ENCODE data around the gene RNF41.

RNF41 gene

GRCh38 chr12:56213878-56214277 lies 7.8 kb downstream of the RNF41 start:
- Histone ChIP-seq H3K9ac (ENCODE audit: low read depth, low read length, poor library complexity) (no peak overlapping the region), H3K18ac (ENCODE audit: low read length) (no peak overlapping the region)

GRCh38 chr12:56212361-56212760 lies 9.4 kb downstream of the RNF41 start:
- Histone ChIP-seq H3K27ac (replicated peaks; ENCODE audit: low read length) (no peak overlapping the region), H3K27me3 (ENCODE audit: control insufficient read depth in 3 of 3, insufficient read depth in 3 of 3, low read depth in 1 of 3, low read length in 3 of 3) (no peaks in the 10 kb centered on the region), H3K4me2 (ENCODE audit: insufficient read depth, low read length, poor library complexity, severe bottlenecking) (no peak overlapping the region), H3K23ac (ENCODE audit: low read depth, low read length, poor library complexity) (no peak overlapping the region), H4K8ac (ENCODE audit: low read depth, low read length) (no peak overlapping the region), H3K14ac (ENCODE audit: low read length) (no peak overlapping the region), H4K91ac (ENCODE audit: low read depth, low read length, poor library complexity) (no peak overlapping the region), H2AFZ (ENCODE audit: low read length) (no peak overlapping the region), H2BK12ac (ENCODE audit: low read length) (no peak overlapping the region), H3K4me1 (ENCODE audit: control insufficient read depth in 2 of 2, insufficient read depth in 1 of 2, low read depth in 1 of 2, low read length in 2 of 2) (no peaks in the 10 kb centered on the region), H3K9ac (ENCODE audit: low read depth, low read length, poor library complexity) (no peak overlapping the region), H2BK15ac (ENCODE audit: low read length) (no peak overlapping the region), H3K4ac (ENCODE audit: low read length) (no peak overlapping the region), H3K4me3 (ENCODE audit: low read length in 2 of 2) (no peak overlapping the region), H3K9me3 (replicated peaks in 1 of 2; ENCODE audit: control insufficient read depth in 2 of 2, insufficient read depth in 1 of 2, low read depth in 1 of 2, low read length in 2 of 2) (peaks cover 0 to 3% of the 10 kb centered on the region in 2 donors), H2BK120ac (ENCODE audit: low read depth, low read length) (no peak overlapping the region), H3K36me3 (replicated peaks in 1 of 2; ENCODE audit: control insufficient read depth in 2 of 2, insufficient read depth in 2 of 2, low read length in 2 of 2) (peaks cover 42 to 81% of the 10 kb centered on the region in 2 donors), H2BK5ac (ENCODE audit: low read length) (no peak overlapping the region), H3K18ac (ENCODE audit: low read length) (no peak overlapping the region), H2AK5ac (ENCODE audit: low read depth, low read length) (no peak overlapping the region), H3K79me1 (ENCODE audit: low read depth, low read length) (peaks cover under 1% of the 10 kb centered on the region)
- WGBS, 2 donors (ENCODE audit: extremely low coverage in 2 of 2, insufficient read length in 2 of 2, insufficient replicate concordance in 1 of 2), result no CpG with 5 or more reads among the region's 1 CpG
- no peak for DNase-seq (ENCODE audit: low spot score)

More at GRCh38 chr12:56213878-56214277, 7.8 kb downstream of the RNF41 start:
- no peak overlapping the region for H4K8ac ChIP-seq (ENCODE audit: low read depth, low read length)
- no peak overlapping the region for H3K14ac ChIP-seq (ENCODE audit: low read length)
- no peak overlapping the region for H3K23ac ChIP-seq (ENCODE audit: low read depth, low read length, poor library complexity)
- H2BK5ac ChIP-seq (ENCODE audit: low read length), result no peak overlapping the region
- H3K9me3 ChIP-seq (replicated peaks in 1 of 2; ENCODE audit: control insufficient read depth in 2 of 2, insufficient read depth in 1 of 2, low read depth in 1 of 2, low read length in 2 of 2), result peaks cover 0 to 3% of the 10 kb centered on the region in 2 donors
- DNase-seq (ENCODE audit: low spot score), result no peak
- H3K27me3 ChIP-seq (ENCODE audit: control insufficient read depth in 3 of 3, insufficient read depth in 3 of 3, low read depth in 1 of 3, low read length in 3 of 3), result no peaks in the 10 kb centered on the region
- no peak overlapping the region for H3K4me2 ChIP-seq (ENCODE audit: insufficient read depth, low read length, poor library complexity, severe bottlenecking)
- no peak overlapping the region for H2AFZ ChIP-seq (ENCODE audit: low read length)
- no peak overlapping the region for H3K4ac ChIP-seq (ENCODE audit: low read length)
- H3K36me3 ChIP-seq (replicated peaks in 1 of 2; ENCODE audit: control insufficient read depth in 2 of 2, insufficient read depth in 2 of 2, low read length in 2 of 2), result peaks cover 36 to 73% of the 10 kb centered on the region in 2 donors
- no peak overlapping the region for H2BK15ac ChIP-seq (ENCODE audit: low read length)
- H3K79me1 ChIP-seq (ENCODE audit: low read depth, low read length), result peaks cover 4% of the 10 kb centered on the region
- no peak overlapping the region for H2BK120ac ChIP-seq (ENCODE audit: low read depth, low read length)
- no peak overlapping the region for H2BK12ac ChIP-seq (ENCODE audit: low read length)
- no peak overlapping the region for H4K91ac ChIP-seq (ENCODE audit: low read depth, low read length, poor library complexity)
- no peak overlapping the region for H3K27ac ChIP-seq (replicated peaks; ENCODE audit: low read length)
- no CpG with 5 or more reads among the region's 5 CpGs for WGBS, 2 donors (ENCODE audit: extremely low coverage in 2 of 2, insufficient read length in 2 of 2, insufficient replicate concordance in 1 of 2)
- no peaks in the 10 kb centered on the region for H3K4me1 ChIP-seq (ENCODE audit: control insufficient read depth in 2 of 2, insufficient read depth in 1 of 2, low read depth in 1 of 2, low read length in 2 of 2)
- H2AK5ac ChIP-seq (ENCODE audit: low read depth, low read length), result no peak overlapping the region
- H3K4me3 ChIP-seq (ENCODE audit: low read length in 2 of 2), result no peak overlapping the region

- Histone ChIP-seq H3K14ac (ENCODE audit: low read length) (no peak overlapping the region), H3K79me1 (ENCODE audit: low read depth, low read length) (no peaks in the 10 kb centered on the region), H4K8ac (ENCODE audit: low read depth, low read length) (no peak overlapping the region), H2BK12ac (ENCODE audit: low read length) (no peak overlapping the region), H2BK120ac (ENCODE audit: low read depth, low read length) (no peak overlapping the region), H3K27me3 (ENCODE audit: control insufficient read depth in 3 of 3, insufficient read depth in 3 of 3, low read depth in 1 of 3, low read length in 3 of 3) (no peaks in the 10 kb centered on the region), H3K9ac (ENCODE audit: low read depth, low read length, poor library complexity) (no peak overlapping the region), H2AFZ (ENCODE audit: low read length) (no peak overlapping the region), H3K27ac (replicated peaks; ENCODE audit: low read length) (no peak overlapping the region), H3K4me2 (ENCODE audit: insufficient read depth, low read length, poor library complexity, severe bottlenecking) (no peak overlapping the region), H3K23ac (ENCODE audit: low read depth, low read length, poor library complexity) (no peak overlapping the region), H3K4me1 (ENCODE audit: control insufficient read depth in 2 of 2, insufficient read depth in 1 of 2, low read depth in 1 of 2, low read length in 2 of 2) (no peaks in the 10 kb centered on the region), H3K4ac (ENCODE audit: low read length) (no peak overlapping the region), H3K9me3 (replicated peaks in 1 of 2; ENCODE audit: control insufficient read depth in 2 of 2, insufficient read depth in 1 of 2, low read depth in 1 of 2, low read length in 2 of 2) (peaks cover 0 to 3% of the 10 kb centered on the region in 2 donors), H4K91ac (ENCODE audit: low read depth, low read length, poor library complexity) (no peak overlapping the region), H2AK5ac (ENCODE audit: low read depth, low read length) (no peak overlapping the region), H2BK15ac (ENCODE audit: low read length) (no peak overlapping the region), H3K36me3 (replicated peaks in 1 of 2; ENCODE audit: control insufficient read depth in 2 of 2, insufficient read depth in 2 of 2, low read length in 2 of 2) (peaks cover 41 to 80% of the 10 kb centered on the region in 2 donors), H2BK5ac (ENCODE audit: low read length) (no peak overlapping the region), H3K18ac (ENCODE audit: low read length) (no peak overlapping the region), H3K4me3 (ENCODE audit: low read length in 2 of 2) (peak overlapping the region in 1 of 2 donors; percentile 33)
- DNase-seq (ENCODE audit: low spot score), result no peak
- WGBS, 2 donors (ENCODE audit: extremely low coverage in 2 of 2, insufficient read length in 2 of 2, insufficient replicate concordance in 1 of 2), result no CpG with 5 or more reads among the region's 6 CpGs
Observed at GRCh38 chr12:56208006-56208405, 13.7 kb downstream of the RNF41 start.

GRCh38 chr12:56206452-56207166 lies 15.1 kb downstream of the RNF41 start:
- Histone ChIP-seq H3K4me3 (ENCODE audit: low read length in 2 of 2) (no peak overlapping the region), H3K4me1 (ENCODE audit: control insufficient read depth in 2 of 2, insufficient read depth in 1 of 2, low read depth in 1 of 2, low read length in 2 of 2) (no peaks in the 10 kb centered on the region)

More at GRCh38 chr12:56206452-56207166, 15.1 kb downstream of the RNF41 start:
- peaks cover 0 to 3% of the 10 kb centered on the region in 2 donors for H3K9me3 ChIP-seq (replicated peaks in 1 of 2; ENCODE audit: control insufficient read depth in 2 of 2, insufficient read depth in 1 of 2, low read depth in 1 of 2, low read length in 2 of 2)
- H3K36me3 ChIP-seq (replicated peaks in 1 of 2; ENCODE audit: control insufficient read depth in 2 of 2, insufficient read depth in 2 of 2, low read length in 2 of 2), result peaks cover 34 to 66% of the 10 kb centered on the region in 2 donors
- no peaks in the 10 kb centered on the region for H3K27me3 ChIP-seq (ENCODE audit: control insufficient read depth in 3 of 3, insufficient read depth in 3 of 3, low read depth in 1 of 3, low read length in 3 of 3)
- no peak overlapping the region for H2BK5ac ChIP-seq (ENCODE audit: low read length)
- H4K91ac ChIP-seq (ENCODE audit: low read depth, low read length, poor library complexity), result no peak overlapping the region
- no peak overlapping the region for H2BK15ac ChIP-seq (ENCODE audit: low read length)
- no peak overlapping the region for H3K14ac ChIP-seq (ENCODE audit: low read length)
- peak; percentile 31 for DNase-seq (ENCODE audit: low spot score)
- H4K8ac ChIP-seq (ENCODE audit: low read depth, low read length), result no peak overlapping the region
- H3K18ac ChIP-seq (ENCODE audit: low read length), result no peak overlapping the region
- H3K23ac ChIP-seq (ENCODE audit: low read depth, low read length, poor library complexity), result no peak overlapping the region
- H3K9ac ChIP-seq (ENCODE audit: low read depth, low read length, poor library complexity), result no peak overlapping the region
- no peak overlapping the region for H3K4me2 ChIP-seq (ENCODE audit: insufficient read depth, low read length, poor library complexity, severe bottlenecking)
- H3K27ac ChIP-seq (replicated peaks; ENCODE audit: low read length), result no peak overlapping the region
- H2BK120ac ChIP-seq (ENCODE audit: low read depth, low read length), result no peak overlapping the region
- no CpG with 5 or more reads among the region's 14 CpGs for WGBS, 2 donors (ENCODE audit: extremely low coverage in 2 of 2, insufficient read length in 2 of 2, insufficient replicate concordance in 1 of 2)
- no peak overlapping the region for H2AK5ac ChIP-seq (ENCODE audit: low read depth, low read length)
- no peak overlapping the region for H2AFZ ChIP-seq (ENCODE audit: low read length)
- H3K4ac ChIP-seq (ENCODE audit: low read length), result no peak overlapping the region
- no peaks in the 10 kb centered on the region for H3K79me1 ChIP-seq (ENCODE audit: low read depth, low read length)
- no peak overlapping the region for H2BK12ac ChIP-seq (ENCODE audit: low read length)

All from neuronal stem cell (in vitro differentiated cells).